ENCODE measurements around the gene CCN6.

GRCh38 chr6:112054001-112054400 is at the start of gene CCN6:
- TF ChIP-seq POLR2AphosphoS5 (IDR thresholded peaks at IDR 0.05; ENCODE audit: low read depth, low read length) (no peak), POLR2A (IDR thresholded peaks at IDR 0.05; ENCODE audit: low read depth, low read length) (no peak)

Measured in GM12891 (cell line).